Stomach (tissue), 9 donors: ENCODE measurements around the gene CARHSP1. TPM values are rescaled to one million over a fixed set of nuclear protein-coding genes. Genes with fewer than 3 reads are reported as not detected.

Experiments
- DNase-seq, 2 donors: peaks; one replicate each; pipeline versions ENCODE4 v3.0.0 to v3.0.0-alpha.2; 2013 to 2019
- H3K27ac ChIP-seq, 5 donors: fragments of 200-600 bp in 4 of 5; sonication (generic) in 4 of 5; one replicate each; pipeline ENCODE4 v1.5.1; 2013 to 2019; ENCODE audit warnings: mild to moderate bottlenecking in 1 of 5, moderate library complexity in 1 of 5
- H3K27me3 ChIP-seq, 3 donors: fragments of 200-600 bp; sonication (generic); one replicate each; pipeline ENCODE4 v1.5.1; 2017 to 2019; ENCODE audit warnings: mixed run types in 1 of 3
- H3K36me3 ChIP-seq, 4 donors: fragments of 200-600 bp; sonication (generic); 1 replicate in 3 of 4; 2 replicates in 1 of 4; pipeline ENCODE4 v1.5.1; 2016 to 2019
- H3K4me1 ChIP-seq, 4 donors: fragments of 200-600 bp; sonication (generic); one replicate each; pipeline ENCODE4 v1.5.1; 2016 to 2019
- H3K4me3 ChIP-seq, 4 donors: fragments of 200-600 bp; sonication (generic) in 3 of 4; one replicate each; pipeline ENCODE4 v1.5.1; 2016 to 2019; ENCODE audit warnings: mild to moderate bottlenecking in 1 of 4
- H3K9me3 ChIP-seq, 4 donors: fragments of 200-600 bp; sonication (generic); one replicate each; pipeline ENCODE4 v1.5.1; 2016 to 2019
- EP300 ChIP-seq: sonication (generic); formaldehyde crosslinking; IDR thresholded peaks from one replicate; pipeline ENCODE4 v1.6.1; 2017; ENCODE audit warnings: antibody characterized with exemption
- POLR2A ChIP-seq, 4 donors: fragments of 450-650 bp; IDR thresholded peaks; one replicate each; pipeline ENCODE4 v1.6.1; 2016; ENCODE audit warnings: antibody characterized with exemption in 4 of 4, control low read depth in 2 of 4, mild to moderate bottlenecking in 1 of 4, moderate library complexity in 1 of 4
- POLR2AphosphoS5 ChIP-seq, 3 donors: sonication (generic); formaldehyde crosslinking; IDR thresholded peaks; one replicate each; pipeline ENCODE4 v1.6.1; 2016; ENCODE audit warnings: antibody characterized with exemption in 3 of 3
- WGBS, 5 donors: extraction: QIAGEN DNeasy Blood & Tissue Kit in 3 of 5; methylation state at CpG; one replicate each; pipeline versions ENCODE4 v1.1.5 to v1.1.7; 2013 to 2018; 5-methylcytosine and 5-hydroxymethylcytosine counted together
- intact Hi-C: fragments of 100-400 bp; cut with DNase I; formaldehyde crosslinking; loops from one replicate; pipeline ENCODE4 v1.15.1; 2023; ENCODE audit warnings: low total_unique reads
- polyA plus RNA-seq, 3 donors: library from polyadenylated mRNA; stranded (reverse); fragments of 200-250 nt; gene quantifications; one replicate each; pipeline ENCODE4 v1.2.3, GENCODE V29; 2013
- total RNA-seq, 5 donors: library from RNA; depleted of rRNA; stranded (reverse); fragments of >200 nt; gene quantifications; one replicate each; pipeline versions ENCODE4 v1.1.0 to v1.2.3, GENCODE V29; 2014 to 2016
- TF ChIP-seq, protein P1 (sequence below), 7 experiments: fragments of 450-650 bp in 4 of 7; fragments of 200-600 bp in 3 of 7; sonication (generic) in 3 of 7; IDR thresholded peaks; one replicate each; pipeline ENCODE4 v1.5.1; 2016 to 2019; ENCODE audit warnings: antibody characterized with exemption in 7 of 7, control low read depth in 2 of 7, mild to moderate bottlenecking in 1 of 7
- donor health status: healthy with polysubstance abuse.
- donor health status: Bipolar disorder and iron deficiency.
- donor health status: healthy.

The CARHSP1 gene
- total and polyA plus RNA-seq, 8 donors, result 2.0 to 190 (median 58.5) TPM

DNA sequence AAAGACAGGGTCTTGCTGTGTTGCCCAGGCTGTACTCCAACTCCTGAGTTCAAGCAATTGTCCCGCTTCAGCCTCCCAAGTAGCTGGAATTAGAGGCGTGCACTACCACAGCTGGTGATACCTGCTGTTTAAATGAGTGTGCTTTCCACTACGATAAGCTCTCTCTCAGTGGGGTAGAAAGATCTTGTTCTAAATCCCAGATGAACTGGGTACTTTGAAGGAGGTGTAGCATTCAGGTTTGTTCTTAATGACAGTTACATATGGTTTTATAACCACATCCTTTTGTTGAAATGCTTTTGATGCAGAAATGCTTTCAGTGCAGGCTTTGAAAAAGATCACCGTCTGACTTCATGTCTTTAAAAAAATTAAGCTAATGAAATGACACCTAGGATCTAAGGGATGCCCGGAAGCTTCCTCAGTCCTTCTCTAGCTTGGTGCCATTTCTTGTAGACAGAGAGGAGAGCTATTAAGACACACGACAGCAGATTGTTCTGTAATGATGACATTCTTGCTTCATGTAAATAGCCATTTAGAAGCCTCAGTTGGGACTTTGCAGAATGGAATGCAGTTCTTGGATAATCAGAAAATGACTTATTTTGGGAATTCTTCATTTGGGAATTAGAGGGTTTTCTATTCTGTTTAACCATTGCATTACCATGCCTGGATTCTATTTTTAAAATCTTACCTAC is 51.7 kb downstream of the CARHSP1 start:
- no peaks in the 10 kb centered on the region for H3K4me1 ChIP-seq
- WGBS, 5 donors, result 73 to 83% (median 82%) methylated on average over 6 of the region's 6 CpGs
- DNase-seq, result no peak
- H3K27me3 ChIP-seq, result no peaks in the 10 kb centered on the region
- peaks cover 44 to 100% (median 99%) of the 10 kb centered on the region in 4 donors for H3K36me3 ChIP-seq
- intact Hi-C loops, result no loop called here
- H3K9me3 ChIP-seq, result no peaks in the 10 kb centered on the region
- no peak for TF ChIP-seq POLR2AphosphoS5 (IDR thresholded peaks at IDR 0.05)
- no peak for TF ChIP-seq EP300
- TF ChIP-seq, protein P1, sequence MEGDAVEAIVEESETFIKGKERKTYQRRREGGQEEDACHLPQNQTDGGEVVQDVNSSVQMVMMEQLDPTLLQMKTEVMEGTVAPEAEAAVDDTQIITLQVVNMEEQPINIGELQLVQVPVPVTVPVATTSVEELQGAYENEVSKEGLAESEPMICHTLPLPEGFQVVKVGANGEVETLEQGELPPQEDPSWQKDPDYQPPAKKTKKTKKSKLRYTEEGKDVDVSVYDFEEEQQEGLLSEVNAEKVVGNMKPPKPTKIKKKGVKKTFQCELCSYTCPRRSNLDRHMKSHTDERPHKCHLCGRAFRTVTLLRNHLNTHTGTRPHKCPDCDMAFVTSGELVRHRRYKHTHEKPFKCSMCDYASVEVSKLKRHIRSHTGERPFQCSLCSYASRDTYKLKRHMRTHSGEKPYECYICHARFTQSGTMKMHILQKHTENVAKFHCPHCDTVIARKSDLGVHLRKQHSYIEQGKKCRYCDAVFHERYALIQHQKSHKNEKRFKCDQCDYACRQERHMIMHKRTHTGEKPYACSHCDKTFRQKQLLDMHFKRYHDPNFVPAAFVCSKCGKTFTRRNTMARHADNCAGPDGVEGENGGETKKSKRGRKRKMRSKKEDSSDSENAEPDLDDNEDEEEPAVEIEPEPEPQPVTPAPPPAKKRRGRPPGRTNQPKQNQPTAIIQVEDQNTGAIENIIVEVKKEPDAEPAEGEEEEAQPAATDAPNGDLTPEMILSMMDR (IDR thresholded peaks at IDR 0.05), result no peak
- no peak for TF ChIP-seq POLR2A (IDR thresholded peaks at IDR 0.05)
- no peak overlapping the region for H3K4me3 ChIP-seq
- H3K27ac ChIP-seq, result no peak overlapping the region

DNA sequence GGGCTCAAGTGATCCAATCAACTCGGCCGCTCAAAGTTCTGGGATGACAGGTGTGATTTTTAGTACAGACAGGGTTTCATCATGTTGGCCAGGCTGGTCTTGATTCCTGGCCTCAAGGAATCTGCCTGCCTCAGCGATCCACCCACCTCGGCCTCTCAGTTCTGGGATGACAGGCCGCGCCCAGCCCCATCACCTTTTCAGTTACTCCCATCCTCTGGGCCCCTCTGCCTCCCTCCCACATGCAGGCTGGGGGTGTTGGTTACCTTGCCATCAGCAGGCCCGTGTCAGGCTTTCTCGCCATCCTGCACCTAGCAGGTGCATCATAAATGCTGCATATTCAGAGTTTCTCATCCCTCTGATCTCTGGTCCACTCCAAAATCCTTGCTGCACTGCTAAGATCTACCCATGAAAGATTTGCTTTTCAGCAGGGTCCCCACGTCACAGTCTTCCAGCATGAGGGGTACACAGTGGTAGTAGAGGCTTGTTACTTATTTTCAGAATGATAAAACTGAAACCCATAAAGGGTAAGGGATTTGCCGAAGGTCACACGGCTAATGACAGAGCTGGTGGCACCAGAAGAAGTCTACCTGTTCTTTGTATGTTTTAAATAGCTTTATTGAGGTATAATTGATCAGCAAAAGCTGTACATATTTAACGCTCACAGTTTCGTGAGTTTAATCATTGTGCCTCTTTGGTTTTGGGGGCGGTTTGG is 54.6 kb downstream of the CARHSP1 start:
- no peak for TF ChIP-seq POLR2AphosphoS5 (IDR thresholded peaks at IDR 0.05)
- TF ChIP-seq POLR2A (IDR thresholded peaks at IDR 0.05), result no peak
- TF ChIP-seq, protein P1 (IDR thresholded peaks at IDR 0.05), result no peak
- TF ChIP-seq EP300, result no peak
- Histone ChIP-seq H3K36me3 (peaks cover 69 to 100% (median 100%) of the 10 kb centered on the region in 4 donors), H3K27ac (no peak overlapping the region), H3K27me3 (no peaks in the 10 kb centered on the region), H3K4me1 (no peaks in the 10 kb centered on the region), H3K9me3 (no peaks in the 10 kb centered on the region), H3K4me3 (no peak overlapping the region)
- WGBS, 5 donors, result 86 to 96% (median 94%) methylated on average over 14 of the region's 14 CpGs
- DNase-seq, result no peak
- intact Hi-C loops, result no loop called here

DNA sequence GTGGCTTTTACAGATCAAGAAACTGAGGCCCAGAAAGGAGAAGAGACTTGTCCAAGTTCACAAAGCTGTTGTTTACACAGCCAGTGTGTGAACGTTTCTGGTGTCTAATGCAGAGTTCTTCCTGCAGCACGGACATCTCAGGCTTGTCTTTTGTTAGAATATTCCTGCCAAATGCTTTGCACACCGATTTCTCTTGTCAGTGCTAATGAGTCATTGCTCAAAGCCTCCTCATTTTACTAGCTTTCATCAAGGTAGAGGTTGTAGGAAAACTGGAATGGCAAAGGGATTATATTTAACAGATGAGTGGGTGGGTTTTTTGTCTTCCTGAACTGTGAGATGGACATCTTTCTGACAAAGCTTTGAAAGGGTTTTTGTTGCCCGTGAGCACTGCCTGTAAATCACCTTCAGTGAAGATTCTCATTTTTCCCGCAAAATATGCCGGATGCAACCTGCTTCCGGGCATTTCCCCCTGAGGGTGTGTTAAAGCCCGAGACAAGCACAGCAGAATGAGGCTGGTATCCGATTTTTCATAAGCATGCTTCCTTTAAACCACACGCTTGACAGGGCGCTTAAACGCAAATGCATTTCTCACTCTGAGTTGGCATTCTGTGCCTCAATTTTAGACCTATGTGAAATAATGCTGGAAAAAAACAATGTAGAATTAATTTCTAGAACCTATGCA is 56.5 kb downstream of the CARHSP1 start:
- no peak for TF ChIP-seq EP300
- TF ChIP-seq POLR2A (IDR thresholded peaks at IDR 0.05), result no peak
- no peak for TF ChIP-seq POLR2AphosphoS5 (IDR thresholded peaks at IDR 0.05)
- TF ChIP-seq, protein P1 (IDR thresholded peaks at IDR 0.05), result no peak
- peaks cover 88 to 100% (median 100%) of the 10 kb centered on the region in 4 donors for H3K36me3 ChIP-seq
- no peaks in the 10 kb centered on the region for H3K9me3 ChIP-seq
- H3K27me3 ChIP-seq, result no peaks in the 10 kb centered on the region
- H3K4me1 ChIP-seq, result peaks cover 0 to 2% (median 0%) of the 10 kb centered on the region in 4 donors
- no peak for DNase-seq
- WGBS, 5 donors, result 69 to 86% (median 76%) methylated on average over 12 of the region's 12 CpGs
- intact Hi-C loops, result no loop called here
- H3K4me3 ChIP-seq, result no peak overlapping the region
- H3K27ac ChIP-seq, result no peak overlapping the region

DNA sequence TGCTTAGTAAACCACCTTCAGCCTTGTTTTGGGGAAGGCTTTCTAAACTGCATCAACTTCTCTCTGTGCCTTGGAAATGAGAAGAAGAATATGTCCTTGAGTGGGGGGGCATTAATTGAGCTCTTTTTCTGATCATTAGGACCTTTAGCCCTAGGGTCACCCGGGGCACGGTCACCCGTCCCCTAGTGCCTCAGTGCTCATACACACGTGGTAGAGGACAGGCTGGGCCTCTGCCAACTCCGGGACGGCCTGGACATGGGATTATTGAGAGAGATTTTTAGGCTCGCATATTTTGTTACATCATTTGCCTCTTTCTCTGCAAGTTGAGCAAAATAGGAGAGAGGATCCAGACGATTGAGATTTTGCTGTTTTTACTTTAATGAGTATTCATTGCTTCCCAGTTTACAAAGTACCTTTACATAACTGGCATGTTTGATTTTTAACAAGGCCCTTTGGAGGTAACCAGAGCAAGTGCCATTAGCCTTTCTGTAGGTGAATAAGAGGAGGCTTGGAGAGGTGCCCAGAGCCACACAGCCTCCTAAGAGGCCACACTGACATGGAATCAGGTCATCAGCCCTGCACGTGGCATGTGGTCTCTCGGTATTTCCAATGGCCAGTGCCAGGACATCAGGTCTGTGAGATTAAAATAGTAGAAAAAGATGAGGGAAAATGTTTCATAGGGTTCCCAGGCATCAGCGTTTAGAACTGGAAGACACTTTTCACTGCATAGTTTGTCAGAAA is 60.0 kb downstream of the CARHSP1 start:
- Histone ChIP-seq H3K9me3 (no peaks in the 10 kb centered on the region), H3K4me3 (no peak overlapping the region), H3K36me3 (peaks cover 90 to 100% (median 99%) of the 10 kb centered on the region in 4 donors), H3K27ac (no peak overlapping the region), H3K27me3 (no peaks in the 10 kb centered on the region), H3K4me1 (peaks cover 0 to 2% (median 0%) of the 10 kb centered on the region in 4 donors)
- WGBS, 5 donors, result 67 to 82% (median 73%) methylated on average over 11 of the region's 11 CpGs
- intact Hi-C loops, result loop anchor here (10.0 kb wide), 1 partner anchor 76 kb away; the partner anchor contains the start of gene LITAFD
- TF ChIP-seq POLR2A (IDR thresholded peaks at IDR 0.05) (no peak), EP300 (no peak), POLR2AphosphoS5 (IDR thresholded peaks at IDR 0.05) (no peak)
- TF ChIP-seq, protein P1 (IDR thresholded peaks at IDR 0.05), result no peak
- no peak for DNase-seq
